Cerebellar cortex (tissue), 1 donor: ENCODE measurements around the gene ARHGEF37.
A peak's percentile ranks its signal among the peaks of the same experiment; 100 is the strongest.

Source experiments
- DNase-seq: peaks from one replicate; pipeline ENCODE4 v3.0.0-alpha.2; 2015; ENCODE audit warnings: low spot score

The ARHGEF37 gene

GRCh38 chr5:149629421-149629820, 48.1 kb downstream of the ARHGEF37 start:
- no peak for DNase-seq

- no peak for DNase-seq
Observed at GRCh38 chr5:149630337-149630736, 49.0 kb downstream of the ARHGEF37 start.

- DNase-seq = no peak
Observed at GRCh38 chr5:149631506-149631905, 50.2 kb downstream of the ARHGEF37 start.

- DNase-seq = no peak
Observed at GRCh38 chr5:149632311-149633251, 51.3 kb downstream of the ARHGEF37 start.

GRCh38 chr5:149633476-149634350, 52.4 kb downstream of the ARHGEF37 start:
- DNase-seq = no peak

- DNase-seq = no peak
Observed at GRCh38 chr5:149635394-149635793, 54.1 kb downstream of the ARHGEF37 start.

GRCh38 chr5:149636191-149636860, 55.0 kb downstream of the ARHGEF37 start:
- no peak for DNase-seq

- DNase-seq = peak; percentile 86
Observed at GRCh38 chr5:149636861-149637246, 55.6 kb downstream of the ARHGEF37 start.

GRCh38 chr5:149638136-149638535, 56.8 kb downstream of the ARHGEF37 start:
- no peak for DNase-seq

GRCh38 chr5:149638546-149639241, 57.4 kb downstream of the ARHGEF37 start:
- DNase-seq = no peak

- no peak for DNase-seq
Observed at GRCh38 chr5:149639737-149640136, 58.4 kb downstream of the ARHGEF37 start.

GRCh38 chr5:149640350-149640999, 59.2 kb downstream of the ARHGEF37 start:
- no peak for DNase-seq

- no peak for DNase-seq
Observed at GRCh38 chr5:149641000-149641576, 59.8 kb downstream of the ARHGEF37 start.

- DNase-seq = no peak
Observed at GRCh38 chr5:149641600-149641999, 60.3 kb downstream of the ARHGEF37 start.

- DNase-seq = no peak
Observed at GRCh38 chr5:149643781-149644180, 62.5 kb downstream of the ARHGEF37 start.

- no peak for DNase-seq
Observed at GRCh38 chr5:149644629-149645028, 63.3 kb downstream of the ARHGEF37 start.

GRCh38 chr5:149645236-149645635, 63.9 kb downstream of the ARHGEF37 start:
- no peak for DNase-seq

- DNase-seq = no peak
Observed at GRCh38 chr5:149645725-149646124, 64.4 kb downstream of the ARHGEF37 start.

GRCh38 chr5:149646564-149646963, 65.3 kb downstream of the ARHGEF37 start:
- DNase-seq = no peak

GRCh38 chr5:149647334-149647733, 66.0 kb downstream of the ARHGEF37 start:
- no peak for DNase-seq
